Stimulated activated naive CD4-positive, alpha-beta T cell treated with Interleukin-2 at 50 U/mL for 16 hours (primary cell): ENCODE results near the gene MTPN.

Experiments
- DNase-seq: peaks from one replicate; lab custom pipeline; 2025; lab: John Stamatoyannopoulos, UW

Gene MTPN

DNA sequence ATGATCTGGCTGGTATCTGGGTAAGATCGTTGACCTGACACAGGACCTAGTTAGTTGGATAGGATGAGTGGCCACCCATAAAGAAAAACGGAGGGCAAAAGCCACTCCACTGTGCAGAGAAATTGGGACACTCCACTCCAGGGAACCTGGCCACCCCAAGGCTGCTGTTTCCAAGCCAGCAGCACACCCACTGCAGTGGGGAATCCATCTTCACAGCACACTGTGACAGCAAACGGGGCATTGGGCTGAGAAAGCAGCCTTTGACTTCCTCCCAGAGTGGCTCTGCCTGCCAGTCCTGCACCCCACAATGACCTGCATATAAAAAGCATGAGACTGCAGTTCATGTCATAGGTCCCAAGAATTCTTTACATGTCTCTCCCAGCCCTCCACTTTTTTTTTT is 52.9 kb downstream of the MTPN start:
- DNase-seq: no peak

DNA sequence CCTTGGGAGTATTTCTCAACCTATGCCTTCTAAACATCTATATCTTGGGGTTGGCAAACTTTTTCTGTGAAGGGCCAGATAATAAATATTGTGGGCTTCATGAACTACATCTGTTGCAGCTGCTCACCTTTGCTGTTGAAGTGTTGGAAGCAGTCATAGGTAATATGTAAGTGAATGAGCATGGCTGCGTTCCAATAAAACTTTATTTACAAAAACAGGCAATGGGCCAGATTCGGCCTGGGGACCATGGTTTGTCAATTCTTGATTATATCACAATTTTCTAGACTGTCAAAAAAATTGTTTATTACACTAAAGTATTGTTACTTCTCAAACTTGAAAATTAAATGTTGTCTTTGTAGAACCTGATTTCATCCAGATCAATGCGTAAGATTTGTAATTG is 54.9 kb downstream of the MTPN start:
- no peak for DNase-seq

DNA sequence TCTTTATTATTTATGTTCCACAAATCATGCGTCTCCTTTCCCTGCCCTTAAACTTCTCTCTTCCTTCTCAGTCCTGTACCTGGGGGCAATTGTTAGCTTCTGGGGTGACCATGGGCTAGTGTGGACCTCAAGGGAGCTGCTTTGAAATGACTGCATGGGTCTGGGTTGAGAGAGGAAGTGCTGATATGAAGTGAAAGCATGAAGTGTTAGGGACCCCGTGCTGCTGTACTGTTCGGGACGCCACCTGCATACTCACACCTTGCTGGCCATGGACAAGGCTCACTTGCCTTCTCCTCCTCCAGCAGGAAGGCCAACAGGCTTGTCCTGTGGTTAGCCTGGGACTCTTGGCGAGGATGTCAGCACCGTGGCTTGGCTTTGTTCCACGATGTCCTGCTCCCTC is 56.7 kb downstream of the MTPN start:
- DNase-seq: no peak

DNA sequence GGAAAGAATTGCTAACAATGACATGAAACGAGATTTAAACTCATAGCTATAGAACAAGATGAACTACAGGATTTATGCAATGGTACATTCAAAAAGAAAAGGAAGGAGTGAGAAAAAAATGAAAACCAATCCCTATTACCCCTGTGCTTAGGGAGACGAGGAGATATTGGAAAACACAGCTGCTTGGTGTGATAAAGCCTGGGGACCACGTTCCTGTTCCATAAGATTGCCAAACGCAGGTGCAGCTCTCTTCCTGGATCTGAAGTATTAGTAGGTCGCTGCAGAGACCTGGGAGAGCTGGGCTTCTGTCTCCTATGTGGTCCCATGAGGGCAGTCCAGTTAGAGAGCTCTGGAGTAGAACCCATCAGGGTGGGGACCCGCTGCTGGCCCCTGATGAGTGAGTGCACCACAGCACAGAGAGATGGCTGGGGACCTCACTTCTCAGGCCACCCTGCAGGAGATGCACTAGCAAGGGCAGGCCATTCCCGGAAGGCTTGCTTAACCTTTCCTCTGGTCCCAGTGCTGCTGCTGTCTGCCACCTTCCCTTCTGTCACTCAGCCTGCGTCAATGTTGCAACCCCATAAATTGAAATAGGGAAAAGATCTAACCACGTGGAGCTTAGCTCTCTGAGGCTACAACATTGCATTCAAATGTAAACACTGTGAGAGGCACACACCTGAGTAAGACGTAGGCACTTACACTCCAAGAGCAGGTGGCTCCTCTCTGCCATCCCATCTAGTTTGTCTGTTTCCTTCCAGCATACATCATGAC is 57.9 kb downstream of the MTPN start:
- DNase-seq: no peak

DNA sequence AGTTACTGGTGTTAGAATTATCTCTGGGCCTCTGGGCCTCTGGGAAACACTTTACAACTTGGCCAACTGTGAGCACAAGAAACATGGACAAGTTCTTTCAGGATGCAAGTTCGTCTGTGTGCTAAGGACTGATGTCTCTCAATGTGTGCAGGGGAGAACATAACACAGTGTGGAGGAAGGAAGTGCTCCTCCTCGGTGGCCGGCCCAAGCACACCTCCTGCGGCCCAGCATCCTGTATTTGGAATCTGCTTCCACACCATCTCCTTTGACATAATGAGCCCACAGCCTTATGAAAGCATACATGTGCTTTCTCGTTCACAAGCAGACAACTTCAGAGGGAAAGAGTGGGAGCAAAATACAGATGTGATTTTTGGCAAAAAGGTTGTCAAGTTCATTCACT is 59.0 kb downstream of the MTPN start:
- no peak for DNase-seq

DNA sequence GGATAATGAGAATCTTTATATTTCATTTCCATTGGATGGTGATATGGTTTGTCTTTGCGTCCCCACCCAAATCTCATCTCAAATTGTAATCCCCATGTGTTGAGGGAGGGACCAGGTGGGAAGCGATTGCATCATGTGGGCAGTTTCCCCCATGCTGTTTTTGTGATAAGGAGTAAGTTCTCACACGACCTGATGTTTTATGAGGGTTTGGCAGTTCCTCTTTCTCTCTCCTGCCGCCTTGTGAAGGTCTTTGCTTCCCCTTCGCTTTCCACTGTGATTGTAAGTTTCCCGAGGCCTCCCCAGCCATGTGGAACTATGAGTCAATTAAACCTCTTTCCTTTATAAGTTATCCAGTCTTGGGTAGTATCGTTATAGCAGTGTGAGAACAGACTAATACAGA is 59.4 kb downstream of the MTPN start:
- DNase-seq: no peak

DNA sequence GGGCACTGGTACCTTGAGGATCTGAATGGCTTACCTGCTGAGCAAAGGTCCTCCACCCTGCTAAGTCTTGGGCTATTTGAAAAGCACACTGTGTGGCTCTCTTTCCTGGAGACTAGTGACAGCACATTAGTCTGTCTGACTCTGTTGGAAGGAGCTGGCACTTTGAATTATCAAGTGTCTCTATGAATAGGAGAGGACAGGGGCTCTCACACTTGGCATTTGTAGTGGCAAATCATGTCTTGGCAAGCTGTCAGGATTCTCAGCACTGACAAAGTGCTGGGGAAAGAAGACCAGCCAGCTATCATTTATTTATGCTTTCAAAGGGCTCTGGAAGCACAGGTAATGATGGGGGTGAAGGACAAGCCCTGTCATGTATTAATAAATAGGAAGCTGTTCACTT is 62.8 kb downstream of the MTPN start:
- DNase-seq: no peak

DNA sequence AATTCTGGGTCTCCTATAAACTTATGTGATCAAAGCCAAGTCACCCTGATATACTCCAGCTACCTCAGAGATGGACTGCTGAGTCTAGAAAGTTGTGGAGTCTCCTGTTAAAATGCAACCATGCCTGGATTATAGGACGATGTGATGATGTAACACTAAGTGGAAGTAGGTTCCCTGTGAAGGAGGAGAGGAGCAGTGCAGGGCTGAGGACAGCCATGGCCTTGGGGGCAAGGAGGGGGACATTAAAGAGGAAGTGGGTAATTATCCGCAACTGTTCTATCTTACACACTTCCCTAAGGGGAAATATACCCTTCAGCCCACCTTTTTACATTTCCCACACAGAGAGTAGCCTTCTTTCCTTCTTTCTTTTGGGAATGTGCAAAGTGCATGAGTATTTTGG is 63.8 kb downstream of the MTPN start:
- no peak for DNase-seq

DNA sequence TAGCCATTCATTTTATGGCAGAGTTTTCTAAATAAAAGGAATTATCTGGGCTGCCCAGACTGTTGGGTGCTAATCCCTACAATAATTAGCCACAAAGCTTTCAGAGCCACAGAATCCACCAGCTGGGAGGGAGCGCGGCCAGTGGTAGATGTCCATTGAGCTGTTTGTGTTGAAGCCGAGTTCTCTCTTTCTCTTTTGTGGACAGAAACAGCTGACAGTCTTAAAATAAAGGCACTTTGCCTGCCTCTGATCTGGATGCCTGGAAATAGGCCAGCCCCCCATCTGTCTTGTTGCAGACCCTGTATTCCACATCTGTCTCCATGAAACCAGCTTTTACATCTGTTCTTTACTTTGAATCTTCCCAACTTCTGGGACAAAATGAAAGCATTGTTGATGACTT is 66.1 kb downstream of the MTPN start:
- no peak for DNase-seq

DNA sequence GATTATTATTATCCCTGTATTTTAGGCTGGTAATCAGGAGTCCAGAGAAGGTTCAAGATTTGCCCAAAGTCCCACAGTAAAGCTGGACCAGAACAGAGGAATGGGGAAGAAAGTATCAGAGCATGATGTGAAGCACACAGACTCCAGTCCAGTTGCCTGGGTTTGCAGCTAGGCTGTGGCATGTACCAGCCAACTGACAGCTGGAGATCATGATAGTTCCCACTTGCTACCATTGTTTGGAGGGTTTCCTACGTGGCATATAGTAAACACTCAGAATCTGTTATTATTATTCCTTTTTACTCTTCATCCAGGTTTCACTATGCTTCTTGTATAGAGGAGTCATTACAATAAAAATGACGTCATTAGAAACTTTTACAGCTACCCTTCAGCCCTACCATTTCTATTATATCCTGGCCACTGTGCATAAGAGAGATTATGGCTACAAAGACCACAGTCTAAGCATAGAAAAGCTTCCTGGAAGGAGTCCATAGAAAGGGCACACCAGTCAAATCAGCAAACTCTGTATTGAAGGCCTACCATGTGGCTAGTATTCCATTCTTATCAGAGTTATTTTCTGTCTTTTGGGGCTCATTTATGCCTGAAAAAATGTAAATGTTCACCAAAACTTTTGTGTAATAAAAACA is 66.6 kb downstream of the MTPN start:
- DNase-seq: no peak

DNA sequence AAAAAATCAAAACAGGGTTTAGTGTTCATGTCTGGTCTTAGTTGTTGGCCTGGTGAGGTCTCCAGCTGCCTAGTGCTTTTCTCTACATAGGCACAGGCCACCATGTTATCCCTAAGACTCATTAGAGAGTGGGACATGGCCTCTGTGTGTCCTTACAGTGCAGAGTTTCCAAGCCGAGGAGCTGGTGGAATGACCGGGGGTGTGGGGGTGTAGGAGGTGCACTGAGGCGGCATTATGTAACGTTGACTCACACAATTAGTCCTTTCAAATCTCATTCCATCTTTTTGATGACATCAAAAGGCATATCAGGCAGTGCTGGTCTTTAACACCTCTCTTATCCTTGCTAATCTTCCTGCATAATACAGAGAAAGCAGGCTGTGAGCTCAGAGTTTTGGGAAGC is 71.3 kb downstream of the MTPN start:
- no peak for DNase-seq

DNA sequence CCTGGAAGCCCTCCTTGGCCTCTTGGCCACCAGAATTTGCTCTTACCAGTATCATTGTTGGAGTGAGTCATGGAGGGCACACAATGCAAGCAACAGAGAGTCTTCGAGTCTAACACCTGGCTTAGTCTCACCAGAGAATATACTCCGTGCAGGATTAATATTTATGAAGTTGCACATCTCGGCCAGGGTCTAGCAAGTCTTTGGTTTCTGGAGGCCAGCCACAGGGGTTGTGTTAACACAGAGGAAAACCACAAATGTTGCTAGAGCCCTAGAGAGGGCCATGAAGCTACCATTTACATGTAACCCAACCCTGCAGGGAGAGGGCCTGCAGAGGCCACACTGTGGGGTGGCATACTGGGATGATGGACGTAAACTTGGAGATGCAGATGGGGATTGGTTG is 71.8 kb downstream of the MTPN start:
- DNase-seq: no peak

DNA sequence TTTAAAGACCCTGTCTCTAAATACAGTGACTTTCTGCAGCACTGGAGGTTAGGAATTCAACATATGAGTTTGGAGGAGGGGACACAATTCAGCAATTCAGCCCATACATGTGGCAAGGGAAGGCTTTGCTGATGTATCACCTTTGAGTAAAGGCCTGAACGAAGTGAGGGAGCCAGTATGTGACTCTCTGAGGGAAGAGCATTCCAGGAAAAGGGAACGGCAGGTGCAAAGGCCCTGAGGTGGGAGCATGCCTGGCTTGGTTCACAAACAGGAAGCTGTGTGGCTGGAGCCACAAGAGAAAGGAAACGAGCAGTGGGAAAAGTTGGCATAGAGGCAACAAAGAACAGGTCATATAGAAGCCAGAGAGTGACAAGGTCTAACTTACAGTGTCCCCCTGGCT is 72.9 kb downstream of the MTPN start:
- DNase-seq: no peak

DNA sequence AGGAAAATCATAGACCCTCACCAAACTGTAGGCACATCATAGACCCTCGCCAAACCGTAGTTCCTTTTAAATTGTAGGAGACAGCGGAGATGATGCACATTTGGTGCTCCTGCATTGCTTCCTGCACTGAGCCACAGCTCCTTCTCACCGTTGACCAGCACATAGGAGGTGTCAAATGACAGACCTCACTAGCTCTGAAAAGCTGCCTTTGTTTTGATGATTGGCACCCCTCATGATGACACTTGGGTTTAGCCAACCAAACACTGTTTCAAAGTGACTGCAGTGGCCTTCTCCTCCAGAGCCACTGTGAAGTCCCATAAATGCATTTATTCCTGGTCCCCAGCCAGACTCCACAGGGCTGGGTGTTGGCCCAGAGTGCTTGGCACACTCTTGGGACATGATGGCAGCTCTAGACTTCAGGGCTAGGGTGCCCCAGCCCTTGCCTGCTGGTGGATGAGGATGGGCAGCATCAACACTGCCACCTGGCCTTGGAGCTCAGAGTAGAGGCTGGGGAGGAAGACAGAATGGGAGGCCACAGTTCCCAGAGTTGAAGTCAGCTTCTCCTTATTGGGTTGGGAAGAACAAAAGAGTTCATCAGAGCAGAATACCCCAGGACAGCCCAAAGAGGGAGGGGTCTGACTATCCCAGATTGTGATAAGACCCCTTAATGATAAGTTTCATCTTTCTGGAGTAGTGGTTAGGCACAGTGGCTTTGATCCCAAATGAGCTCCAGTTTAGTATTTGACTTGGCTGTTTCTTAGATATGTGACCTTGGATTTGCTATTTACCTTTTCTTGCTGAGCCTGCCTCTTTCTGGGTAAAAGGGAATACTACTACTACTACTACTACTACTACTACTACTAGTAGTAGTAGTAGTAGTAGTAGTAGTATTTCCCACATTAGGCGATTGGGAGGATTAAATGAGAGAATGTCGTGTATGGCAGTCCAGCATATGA is 75.3 kb downstream of the MTPN start:
- DNase-seq: no peak

DNA sequence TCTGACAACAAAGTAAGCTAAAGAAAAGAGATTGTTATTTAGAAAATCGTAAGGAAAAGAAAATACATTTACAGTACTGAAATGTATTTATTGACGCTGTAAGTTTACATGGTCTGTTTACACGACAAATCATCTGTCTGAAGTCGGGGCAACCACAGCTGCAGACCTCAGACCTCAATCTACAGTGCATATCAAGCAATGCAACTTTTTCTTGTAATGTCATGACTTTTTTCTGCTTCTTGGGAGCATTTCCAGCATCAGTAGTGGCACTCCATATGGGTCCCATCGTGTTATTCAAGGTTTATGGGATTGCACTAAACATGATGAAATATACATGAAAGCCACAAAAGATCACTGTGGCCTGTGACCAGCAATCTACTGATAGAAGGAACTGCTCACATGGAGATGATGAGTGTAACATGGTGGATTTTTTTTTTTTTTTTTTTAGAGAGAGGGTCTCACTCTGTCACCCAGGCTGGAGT is 77.1 kb downstream of the MTPN start:
- DNase-seq: no peak

DNA sequence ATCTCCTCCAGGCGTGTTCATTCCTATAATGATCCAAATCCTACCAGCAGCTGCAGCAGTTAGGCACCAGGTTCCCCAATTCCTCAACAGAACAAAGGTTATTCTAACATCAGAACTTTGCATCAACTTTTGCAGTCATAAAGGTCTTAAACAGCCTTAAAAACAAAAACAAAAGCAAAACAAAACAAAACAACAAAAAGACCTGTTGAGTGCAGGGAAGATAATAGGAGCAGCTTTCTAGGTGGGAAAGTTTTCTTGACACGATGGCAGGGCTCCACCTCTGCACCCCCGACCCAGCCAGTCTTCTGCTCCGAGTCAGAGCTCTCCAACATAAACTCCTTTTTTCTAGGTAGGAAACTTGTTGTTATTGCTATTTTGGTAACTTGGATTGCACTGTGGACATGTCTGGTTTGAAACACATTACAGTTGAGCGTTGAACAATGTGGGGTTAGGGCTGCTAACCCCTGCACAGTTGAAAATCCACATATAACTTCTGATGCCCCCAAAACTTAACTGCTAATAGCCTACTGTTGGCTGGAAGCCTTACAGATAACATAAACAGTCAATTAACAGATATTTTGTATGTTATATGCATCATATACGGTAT is 77.6 kb downstream of the MTPN start:
- DNase-seq: no peak

DNA sequence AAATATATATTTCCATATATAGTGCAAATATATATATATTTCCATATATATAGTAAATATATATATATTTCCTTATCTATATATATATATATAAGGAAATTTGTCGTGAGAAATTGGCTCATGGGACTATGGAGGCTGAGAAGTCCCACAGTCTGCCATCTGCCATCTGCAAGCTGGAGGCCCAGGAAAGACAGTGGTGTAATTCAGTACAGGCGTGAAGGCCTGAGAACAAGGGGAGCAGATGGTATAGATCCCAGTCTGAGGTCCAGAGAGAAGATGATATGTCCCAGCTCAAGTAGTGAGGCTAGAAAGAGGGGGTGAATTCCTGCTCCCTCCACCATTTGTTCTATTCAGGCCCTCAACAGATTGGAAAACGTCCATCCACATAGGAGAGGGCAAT is 78.9 kb downstream of the MTPN start:
- no peak for DNase-seq

DNA sequence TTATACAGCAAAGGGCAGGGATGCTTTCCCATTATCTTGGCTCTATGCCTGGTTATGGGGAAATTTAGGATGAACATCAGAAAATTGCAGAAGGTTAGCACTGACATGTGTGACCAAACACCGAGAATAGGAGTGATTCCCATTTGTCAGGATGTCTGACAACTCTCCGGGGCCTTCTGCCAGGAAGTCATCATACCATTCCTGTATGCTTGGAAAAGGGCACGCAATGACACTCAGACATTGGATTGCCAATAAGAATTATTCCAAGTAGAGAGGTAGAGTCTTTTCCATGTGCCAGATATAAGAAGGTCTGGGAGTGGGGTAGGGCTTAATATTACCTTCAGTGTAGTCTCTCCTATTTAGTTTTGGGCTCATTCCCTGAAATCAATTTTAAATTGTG is 82.3 kb downstream of the MTPN start:
- no peak for DNase-seq

DNA sequence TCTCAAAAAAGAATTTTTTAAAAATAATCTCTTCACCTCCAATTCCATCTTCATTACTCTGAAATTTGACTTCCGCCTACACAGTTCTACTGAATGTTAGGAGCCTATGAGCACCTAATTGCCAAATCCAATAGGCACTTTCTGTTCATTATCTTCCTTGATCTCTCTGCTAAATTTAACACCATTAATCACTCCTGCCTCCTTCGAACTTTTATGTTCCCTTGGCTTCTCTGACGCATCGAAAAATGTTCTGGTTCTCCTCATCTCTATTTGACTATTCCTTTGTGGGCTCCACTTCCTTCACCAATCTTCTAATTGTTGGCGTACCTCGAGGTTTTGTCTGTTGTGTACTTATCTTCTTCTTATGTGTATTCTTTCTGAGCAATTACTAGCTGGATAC is 87.3 kb downstream of the MTPN start:
- DNase-seq: no peak

DNA sequence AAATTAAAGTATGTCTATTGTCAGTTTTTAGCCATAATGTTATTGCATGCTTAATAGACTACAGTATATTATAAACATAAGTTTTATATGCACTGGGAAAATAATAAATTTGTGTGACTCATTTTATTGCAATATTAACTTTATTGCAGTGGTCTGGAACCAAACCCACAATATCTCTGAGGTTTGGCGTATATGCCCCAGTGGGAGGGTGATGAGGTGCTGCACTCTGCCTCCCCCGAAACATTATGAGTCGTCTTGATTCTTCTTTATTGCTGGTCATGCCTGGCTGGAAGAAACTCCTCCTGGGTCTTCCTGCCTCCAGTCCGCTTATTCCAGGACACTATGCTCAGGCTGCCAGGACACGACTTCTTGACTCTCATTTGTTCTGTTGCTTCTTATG is 88.4 kb downstream of the MTPN start:
- DNase-seq: no peak

DNA sequence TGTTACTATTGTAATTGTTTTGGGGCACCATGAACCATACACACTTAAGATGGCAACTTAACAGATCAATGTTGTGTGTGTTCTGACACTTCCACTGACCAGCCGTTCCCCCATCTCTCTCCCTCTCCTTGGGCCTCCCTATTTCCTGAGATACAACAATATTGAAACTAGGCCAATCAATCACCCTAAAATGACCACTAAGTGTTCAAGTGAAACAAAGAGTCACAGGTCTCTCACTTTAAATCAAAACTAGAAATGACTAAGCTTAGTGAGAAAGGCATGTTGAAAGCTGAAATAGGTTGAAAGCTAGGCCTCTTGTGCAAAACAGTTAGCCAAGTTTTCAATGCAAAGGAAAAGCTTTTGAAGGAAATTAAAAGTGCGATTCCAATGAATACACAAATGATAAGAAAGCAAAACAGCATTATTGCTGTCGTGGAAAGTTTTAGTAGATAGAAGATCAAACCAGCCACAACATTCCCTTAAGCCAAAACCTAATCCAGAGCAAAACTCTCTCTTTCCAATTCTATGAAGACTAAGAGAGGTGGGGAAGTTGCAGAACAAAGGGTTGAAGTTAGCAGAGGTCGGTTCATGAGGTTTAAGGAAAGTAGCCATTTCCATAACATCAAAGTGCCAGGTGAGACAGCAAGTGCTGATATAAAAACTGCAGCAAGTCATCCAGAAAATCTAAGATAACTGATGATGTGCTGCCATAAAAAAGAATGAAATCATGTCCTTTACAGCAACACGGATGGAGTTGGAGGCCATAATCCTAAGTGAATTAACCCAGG is 90.6 kb downstream of the MTPN start:
- DNase-seq: no peak
